Endothelial cell of umbilical vein (primary cell): ENCODE measurements around the gene SPINK9. TPM values are rescaled to one million over a fixed set of nuclear protein-coding genes. Genes with fewer than 3 reads are reported as not detected.

ENCODE experiments used
- BruUV-seq: library from RNA; stranded (reverse); fragments of 400-500 nt; replicated peaks from 2 replicates; lab custom pipeline; 2021; lab: Mats Ljungman, UMichigan
- CTCF ChIA-PET: fragments of 300-600, 350-600 bp; sonication (Branson Sonifier 250); formaldehyde crosslinking; loops from one replicate; lab custom pipeline; 2021; ENCODE audit warnings: antibody characterized with exemption, inconsistent platforms; lab: Charles Lee
- POLR2A ChIA-PET: fragments of 300-600, 350-600 bp; sonication (Branson Sonifier 250); formaldehyde crosslinking; loops from one replicate; lab custom pipeline; 2021; ENCODE audit warnings: antibody characterized with exemption, inconsistent platforms; lab: Charles Lee
- DNase-seq: peaks from one replicate; pipeline ENCODE4 v3.0.0-alpha.2; 2011; ENCODE audit warnings: low read depth, low spot score
- FAIRE-seq: peaks from 2 replicates; lab custom pipeline; 2011; peaks lifted over from hg19 to GRCh38; lab: Jason Lieb, UNC
- H2AFZ ChIP-seq: 2 replicates; pipeline ENCODE4 v1.6.0; 2012; ENCODE audit warnings: low read depth, low read length, control low read depth, inconsistent platforms
- H3K27ac ChIP-seq: 2 replicates; pipeline ENCODE4 v1.5.1; 2011; ENCODE audit warnings: low read depth, mild to moderate bottlenecking, control low read depth, low read length, moderate library complexity; ENCODE audit not compliant: insufficient read depth
- H3K27me3 ChIP-seq, 2 experiments: 2 replicates each; pipeline versions ENCODE4 v1.6.0 to v1.6.1; 2011; ENCODE audit warnings: low read length in 2 of 2, mixed read lengths in 1 of 2; ENCODE audit not compliant: control insufficient read depth in 2 of 2, insufficient read depth in 2 of 2
- H3K36me3 ChIP-seq, 2 experiments: 2 replicates in 1 of 2; 3 replicates in 1 of 2; pipeline ENCODE4 v1.5.1; 2011; ENCODE audit warnings: low read length in 2 of 2, mild to moderate bottlenecking in 1 of 2, moderate library complexity in 1 of 2; ENCODE audit not compliant: control insufficient read depth in 2 of 2, insufficient read depth in 2 of 2; ENCODE audit errors: extremely low read depth in 1 of 2
- H3K4me1 ChIP-seq: 3 replicates; pipeline ENCODE4 v1.5.1; 2011; ENCODE audit warnings: mild to moderate bottlenecking, low read length; ENCODE audit not compliant: control insufficient read depth, insufficient read depth; ENCODE audit errors: extremely low read depth
- H3K4me2 ChIP-seq: 2 replicates; pipeline ENCODE4 v1.6.1; 2011; ENCODE audit warnings: low read length, control low read depth, mixed read lengths; ENCODE audit not compliant: insufficient read depth
- H3K4me3 ChIP-seq, 3 experiments: fragments of 200-600 bp in 1 of 3; sonication (generic), shearing (Covaris generic) in 1 of 3; replicated peaks in 1 of 3; 2 replicates each; pipeline ENCODE4 v1.5.1; 2011 to 2016; ENCODE audit warnings: control low read depth in 3 of 3, low read length in 3 of 3, mild to moderate bottlenecking in 2 of 3, inconsistent platforms in 1 of 3, low read depth in 1 of 3, moderate library complexity in 1 of 3; ENCODE audit not compliant: insufficient read depth in 1 of 3
- H3K79me2 ChIP-seq: 2 replicates; pipeline ENCODE4 v1.6.0; 2012; ENCODE audit warnings: low read length, inconsistent platforms; ENCODE audit not compliant: control insufficient read depth, insufficient read depth
- H3K9ac ChIP-seq: replicated peaks from 2 replicates; pipeline ENCODE3; 2011; ENCODE audit warnings: low read length, control low read depth; ENCODE audit not compliant: insufficient read depth; ENCODE audit errors: extremely low read depth
- H3K9me1 ChIP-seq: replicated peaks from 3 replicates; pipeline ENCODE4 v1.6.0; 2011; ENCODE audit warnings: mild to moderate bottlenecking, low read length; ENCODE audit not compliant: control insufficient read depth, insufficient read depth; ENCODE audit errors: extremely low read depth
- H3K9me3 ChIP-seq: replicated peaks from 2 replicates; pipeline ENCODE4 v1.5.1; 2012; ENCODE audit warnings: low read length, inconsistent platforms; ENCODE audit not compliant: control insufficient read depth, insufficient read depth
- H4K20me1 ChIP-seq: replicated peaks from 2 replicates; pipeline ENCODE3; 2011; ENCODE audit warnings: mild to moderate bottlenecking, low read length; ENCODE audit not compliant: control insufficient read depth, insufficient read depth; ENCODE audit errors: extremely low read depth
- CTCF ChIP-seq, 2 donors: IDR thresholded peaks; 1 replicate in 1 of 2; 2 replicates in 1 of 2; pipeline ENCODE4 v1.5.1; 2011; ENCODE audit warnings: low read length in 2 of 2, mild to moderate bottlenecking in 2 of 2, moderate library complexity in 2 of 2, control low read depth in 1 of 2, inconsistent platforms in 1 of 2, low read depth in 1 of 2; ENCODE audit not compliant: insufficient read depth in 1 of 2; ENCODE audit errors: extremely low read depth in 1 of 2
- EZH2 ChIP-seq: IDR thresholded peaks from 2 replicates; pipeline ENCODE4 v1.6.1; 2012; ENCODE audit warnings: borderline replicate concordance, low read depth, mild to moderate bottlenecking, moderate library complexity, low read length, inconsistent platforms; ENCODE audit not compliant: severe bottlenecking
- FOS ChIP-seq: IDR thresholded peaks from 2 replicates; pipeline ENCODE4 v1.6.1; 2011; ENCODE audit warnings: mild to moderate bottlenecking, low read length, moderate library complexity, borderline replicate concordance; ENCODE audit not compliant: insufficient read depth
- GATA2 ChIP-seq: IDR thresholded peaks from 2 replicates; pipeline ENCODE4 v1.7.0; 2011; ENCODE audit warnings: low read depth, mild to moderate bottlenecking, moderate library complexity, mixed read lengths, low read length; ENCODE audit not compliant: insufficient read length, insufficient read depth
- JUN ChIP-seq: IDR thresholded peaks from 2 replicates; pipeline ENCODE4 v1.6.1; 2011; ENCODE audit warnings: borderline replicate concordance, low read depth; ENCODE audit not compliant: insufficient read length, insufficient read depth
- MAX ChIP-seq: IDR thresholded peaks from 2 replicates; pipeline ENCODE4 v1.6.1; 2011; ENCODE audit not compliant: insufficient read depth, insufficient read length
- MYC ChIP-seq: IDR thresholded peaks from one replicate; pipeline ENCODE4 v1.6.1; 2011; ENCODE audit warnings: mild to moderate bottlenecking, low read depth, low read length
- POLR2A ChIP-seq: IDR thresholded peaks from 2 replicates; pipeline ENCODE4 v1.6.1; 2012; ENCODE audit warnings: low read depth, mild to moderate bottlenecking, control low read depth, low read length
- POLR2AphosphoS5 ChIP-seq: IDR thresholded peaks from 2 replicates; pipeline ENCODE4 v1.6.1; 2012; ENCODE audit warnings: low read depth, mild to moderate bottlenecking, control low read depth, low read length, moderate library complexity; ENCODE audit not compliant: insufficient read depth
- dilution Hi-C: fragments of 300-500 bp; cut with MboI; formaldehyde crosslinking; loops from one replicate; pipeline ENCODE4 v1.15.0; 2019; ENCODE audit warnings: low sequenced_read_pairs; ENCODE audit not compliant: extremely low pct_ligation_motif_present
- intact Hi-C: fragments of 100-400 bp; cut with micrococcal nuclease; formaldehyde crosslinking; loops from one replicate; pipeline ENCODE4 v1.10.0; 2022
- polyA plus RNA-seq, 4 experiments: library from polyadenylated mRNA; depleted of rRNA in 3 of 4; stranded (reverse) in 3 of 4; unstranded in 1 of 4; fragments of >200 nt; gene quantifications; 2 replicates each; pipeline versions ENCODE4 v1.2.1 to v1.2.3, GENCODE V29; 2011 to 2012; ENCODE audit warnings: missing spikeins in 1 of 4
- total RNA-seq: library from RNA; stranded (reverse); gene quantifications from 2 replicates; pipeline ENCODE4 v1.2.3, GENCODE V29; 2021

Gene SPINK9
- total and polyA plus RNA-seq, 2 donors (not counting 3 experiments of a cell fraction or from before 2014, with no cell fraction given): not detected

GRCh38 chr5:148372893-148373292, 37.5 kb downstream of the SPINK9 start:
- H3K79me2 ChIP-seq: no peaks in the 10 kb centered on the region
- H3K27me3 ChIP-seq: no peaks in the 10 kb centered on the region
- intact Hi-C loops (loop anchor here (10.0 kb wide), 1 partner anchor 518 kb away; no protein-coding TSS in a partner anchor), dilution Hi-C loops (no loop called here)
- no peak overlapping the region for H3K27ac ChIP-seq
- DNase-seq: no peak
- BruUV-seq: no TSS peak
- no peak overlapping the region for H3K9ac ChIP-seq
- H3K9me3 ChIP-seq: no peaks in the 10 kb centered on the region
- H3K4me3 ChIP-seq: no peak overlapping the region
- no peak for FAIRE-seq
- peaks cover 3% of the 10 kb centered on the region for H3K4me1 ChIP-seq
- H3K36me3 ChIP-seq: no peaks in the 10 kb centered on the region
- POLR2A ChIA-PET: no interaction called here
- H3K4me2 ChIP-seq: no peak overlapping the region
- H3K9me1 ChIP-seq: no peaks in the 10 kb centered on the region
- CTCF ChIA-PET: interaction anchor here (1.0 to 4.0 kb wide), 7 partner anchors 28 to 358 kb away, joined by 3 to 52 read pairs (median 18); no protein-coding TSS in a partner anchor
- H2AFZ ChIP-seq: no peak overlapping the region
- H4K20me1 ChIP-seq: no peaks in the 10 kb centered on the region
- TF ChIP-seq EZH2 (no peak), JUN (no peak), MAX (no peak), CTCF (IDR thresholded peaks at IDR 0.05; ENCODE audit: extremely low read depth in 1 of 2, insufficient read depth in 1 of 2, low read depth in 1 of 2, low read length in 2 of 2) (no peak), POLR2AphosphoS5 (no peak), POLR2A (no peak), MYC (no peak), GATA2 (no peak), FOS (no peak)
